SKM-1 (cell line): ENCODE data around the gene LLGL1.
A peak's percentile ranks its signal among the peaks of the same experiment; 100 is the strongest.

Experiments used
- DNase-seq: peaks from one replicate; lab custom pipeline; 2025; ENCODE audit not compliant: unreplicated experiment; lab: John Stamatoyannopoulos, UW

LLGL1 gene

DNA sequence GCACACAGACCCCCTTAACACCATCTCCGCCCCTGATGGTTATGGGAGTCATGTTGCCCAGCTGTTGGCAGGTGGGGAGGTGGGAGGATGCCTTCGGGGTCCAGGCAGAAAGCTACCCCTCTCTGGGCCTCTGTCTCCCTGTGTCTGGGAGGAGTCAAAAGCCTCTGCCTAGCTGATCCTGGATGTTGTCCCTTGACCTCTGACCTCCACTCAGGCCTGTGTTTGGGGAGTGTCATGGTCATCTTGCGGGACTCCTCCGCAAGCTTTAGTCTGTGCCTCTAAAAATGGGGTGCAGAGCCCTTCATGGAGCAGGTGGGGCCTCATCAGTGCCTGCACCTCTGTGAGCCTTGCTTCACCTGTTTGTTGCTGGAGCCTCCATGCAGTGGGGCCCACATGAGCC, 3.8 kb downstream of the LLGL1 start:
- no peak for DNase-seq

DNA sequence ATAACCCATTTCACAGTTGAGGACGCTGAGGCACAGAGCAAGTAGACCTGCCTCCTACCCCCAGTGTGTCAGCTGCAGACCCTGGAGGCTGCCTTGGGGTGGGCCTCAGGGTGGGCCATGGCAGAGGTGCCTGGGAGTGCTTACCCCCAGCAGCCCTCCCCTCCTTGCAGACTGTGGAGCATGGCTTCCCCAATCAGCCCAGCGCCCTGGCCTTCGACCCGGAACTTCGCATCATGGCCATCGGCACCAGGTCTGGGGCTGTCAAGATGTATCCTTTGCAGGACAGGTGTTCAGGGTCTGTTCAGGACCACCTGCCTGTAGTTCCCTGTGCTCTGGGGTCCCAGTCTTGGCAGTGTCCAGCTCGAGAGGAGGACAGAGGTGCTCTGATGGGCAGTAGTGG, 4.3 kb downstream of the LLGL1 start:
- no peak for DNase-seq

DNA sequence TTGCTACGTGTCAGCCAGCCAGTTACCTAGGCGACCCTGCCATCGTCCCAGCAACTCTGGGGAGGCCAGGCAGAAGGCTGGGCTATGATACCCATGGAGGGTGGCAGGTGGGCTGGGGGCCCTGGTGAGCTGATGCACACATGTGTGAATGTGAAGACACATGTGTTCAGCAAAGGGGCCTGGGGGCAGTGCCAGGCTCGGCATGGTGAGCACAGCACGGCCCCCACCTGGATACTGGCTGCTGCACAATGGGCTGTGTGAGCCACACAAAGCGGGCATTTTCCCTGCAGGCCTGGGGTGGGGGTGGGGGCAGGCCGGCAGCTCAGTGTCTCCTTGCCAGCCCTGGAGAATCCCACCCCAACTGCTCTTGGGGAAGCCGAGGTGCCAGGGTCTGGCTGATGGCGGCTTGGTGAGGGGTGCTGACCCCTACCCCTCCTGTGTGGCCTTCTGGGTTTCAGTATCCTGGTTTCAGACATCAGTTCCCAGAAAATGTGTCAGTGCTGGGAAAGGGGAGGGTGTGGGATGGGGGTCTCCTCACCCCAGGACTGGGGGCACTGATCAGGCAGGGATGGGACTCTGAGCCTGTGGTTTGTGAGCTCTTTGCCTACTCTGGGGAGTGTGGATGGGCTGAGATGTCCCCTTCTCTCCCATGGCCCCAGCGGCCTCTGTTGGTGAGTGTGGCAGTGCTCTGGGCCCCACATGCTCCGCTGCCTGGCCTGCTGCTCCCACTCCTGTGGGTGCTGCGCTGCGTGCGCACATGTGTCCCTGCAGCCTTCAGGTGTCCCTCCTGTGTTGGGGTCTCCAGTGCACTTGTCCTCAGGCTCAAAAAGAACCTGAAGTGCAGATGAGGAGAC, 5.1 kb downstream of the LLGL1 start:
- DNase-seq, result no peak

DNA sequence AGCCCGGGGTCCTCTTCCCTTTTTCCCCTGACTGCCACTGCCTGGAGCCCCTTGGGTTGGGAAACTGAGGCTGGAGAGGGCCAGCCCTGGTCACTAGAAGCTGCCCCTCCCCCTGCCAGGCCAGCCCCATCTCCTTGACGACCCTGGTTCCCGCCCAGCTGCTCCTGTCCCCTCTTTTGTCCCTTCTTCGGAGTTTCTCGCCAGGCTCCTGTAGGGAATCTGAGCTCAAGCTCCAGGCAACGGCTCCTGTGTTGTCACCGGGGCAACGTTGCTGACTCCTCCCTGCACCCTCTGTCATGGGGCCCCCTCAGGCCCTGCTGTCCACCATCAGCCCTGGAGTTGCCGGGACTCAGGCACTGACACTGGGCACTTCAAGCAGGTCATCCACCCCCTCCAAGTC, 5.7 kb downstream of the LLGL1 start:
- no peak for DNase-seq

DNA sequence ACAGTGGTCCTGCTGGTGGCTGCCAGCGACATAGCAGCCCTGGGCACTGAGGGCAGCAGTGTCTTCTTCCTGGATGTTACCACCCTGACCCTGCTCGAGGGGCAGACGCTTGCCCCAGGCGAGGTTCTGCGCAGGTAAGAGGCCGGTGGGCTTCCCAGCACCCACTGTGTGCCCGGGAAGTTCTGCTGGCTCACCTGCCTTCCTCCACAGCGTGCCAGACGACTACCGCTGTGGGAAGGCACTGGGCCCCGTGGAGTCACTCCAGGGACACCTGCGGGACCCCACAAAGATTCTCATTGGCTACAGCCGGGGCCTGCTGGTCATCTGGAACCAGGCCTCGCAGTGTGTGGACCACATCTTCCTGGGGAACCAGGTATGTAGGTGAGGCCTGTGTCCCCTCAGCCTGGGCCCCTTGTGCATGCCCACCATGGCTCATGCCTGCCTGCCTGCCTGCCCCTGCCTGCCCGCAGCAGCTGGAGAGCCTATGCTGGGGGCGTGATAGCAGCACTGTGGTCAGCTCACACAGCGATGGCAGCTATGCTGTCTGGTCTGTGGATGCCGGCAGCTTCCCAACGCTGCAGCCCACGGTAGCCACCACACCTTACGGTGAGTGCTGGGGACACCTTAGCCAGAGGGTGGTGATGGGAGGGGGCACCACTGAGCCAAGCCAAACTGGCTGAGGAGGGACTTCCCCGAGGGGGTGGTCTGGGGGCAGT, 8.5 kb downstream of the LLGL1 start:
- no peak for DNase-seq

DNA sequence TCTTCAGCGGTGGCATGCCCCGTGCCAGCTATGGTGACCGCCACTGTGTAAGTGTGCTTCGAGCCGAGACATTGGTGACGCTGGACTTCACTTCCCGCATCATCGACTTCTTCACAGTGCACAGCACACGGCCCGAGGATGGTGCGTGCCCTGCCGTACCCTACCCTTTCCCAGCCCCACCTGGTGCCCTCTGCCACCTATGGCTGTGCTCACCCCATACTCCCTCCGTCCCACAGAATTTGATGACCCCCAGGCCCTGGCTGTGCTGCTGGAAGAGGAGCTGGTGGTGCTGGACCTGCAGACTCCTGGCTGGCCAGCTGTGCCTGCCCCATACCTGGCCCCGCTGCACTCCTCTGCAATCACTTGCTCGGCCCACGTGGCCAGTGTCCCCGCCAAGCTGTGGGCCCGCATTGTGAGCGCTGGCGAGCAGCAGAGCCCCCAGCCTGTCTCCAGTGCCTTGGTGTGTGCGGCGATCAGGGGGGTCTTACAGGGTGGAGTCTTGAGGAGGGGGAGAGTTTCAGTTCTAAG, 9.5 kb downstream of the LLGL1 start:
- no peak for DNase-seq

DNA sequence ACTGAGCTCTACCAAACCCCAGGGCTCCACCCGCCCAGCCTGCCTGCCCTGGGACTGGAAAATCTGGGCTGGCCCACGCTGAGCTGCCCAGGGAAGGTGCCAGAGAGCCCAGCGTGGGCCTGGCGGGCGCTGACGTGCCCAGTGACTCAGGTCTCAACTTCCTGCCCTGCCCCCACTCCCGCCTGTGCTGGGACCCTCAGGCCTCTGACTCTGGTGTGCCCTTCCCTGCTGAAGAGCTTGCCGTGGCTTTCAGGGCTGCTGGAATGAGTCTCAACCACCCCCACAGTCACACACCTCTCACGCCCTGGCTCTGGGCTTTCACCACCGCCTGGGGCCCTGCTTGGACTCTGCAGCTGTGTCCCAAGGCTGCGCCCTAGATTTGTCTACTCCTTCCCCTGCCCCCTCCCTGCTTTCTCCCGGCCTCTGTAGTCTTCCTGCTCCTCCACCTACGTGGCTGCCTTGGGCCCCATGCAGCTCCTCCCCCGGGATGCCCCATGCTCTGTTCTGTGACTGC, 10.4 kb downstream of the LLGL1 start:
- DNase-seq, result no peak

DNA sequence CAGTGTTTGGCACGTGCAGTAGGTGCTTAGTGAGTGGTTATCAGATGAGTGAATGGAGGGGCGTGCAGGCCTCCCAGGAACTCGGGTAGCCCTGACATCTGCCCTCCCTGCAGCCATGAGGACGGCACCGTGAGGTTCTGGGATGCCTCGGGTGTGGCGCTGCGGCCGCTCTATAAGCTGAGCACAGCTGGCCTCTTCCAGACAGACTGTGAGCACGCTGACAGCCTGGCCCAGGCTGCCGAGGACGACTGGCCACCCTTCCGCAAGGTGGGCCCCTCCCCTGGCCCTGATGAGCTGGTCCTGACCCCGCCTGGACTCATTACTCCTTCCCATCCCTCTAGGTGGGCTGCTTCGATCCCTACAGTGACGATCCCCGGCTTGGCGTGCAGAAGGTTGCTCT, 11.1 kb downstream of the LLGL1 start:
- no peak for DNase-seq

DNA sequence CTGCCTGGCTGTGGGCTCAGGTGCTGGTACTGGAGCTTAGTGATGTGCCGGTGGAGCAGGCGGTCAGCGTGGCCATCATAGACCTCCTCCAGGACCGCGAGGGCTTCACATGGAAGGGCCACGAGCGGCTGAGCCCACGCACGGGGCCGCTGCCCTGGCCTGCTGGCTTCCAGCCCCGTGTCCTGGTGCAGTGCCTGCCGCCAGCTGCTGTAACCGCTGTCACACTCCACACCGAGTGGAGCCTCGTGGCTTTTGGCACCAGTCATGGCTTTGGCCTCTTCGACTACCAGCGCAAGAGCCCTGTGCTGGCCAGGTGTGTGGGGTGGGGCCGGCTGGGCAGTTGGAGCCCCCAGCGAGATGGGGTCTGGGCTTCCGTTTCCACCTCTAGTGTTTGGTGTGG, 12.0 kb downstream of the LLGL1 start:
- DNase-seq, result no peak

DNA sequence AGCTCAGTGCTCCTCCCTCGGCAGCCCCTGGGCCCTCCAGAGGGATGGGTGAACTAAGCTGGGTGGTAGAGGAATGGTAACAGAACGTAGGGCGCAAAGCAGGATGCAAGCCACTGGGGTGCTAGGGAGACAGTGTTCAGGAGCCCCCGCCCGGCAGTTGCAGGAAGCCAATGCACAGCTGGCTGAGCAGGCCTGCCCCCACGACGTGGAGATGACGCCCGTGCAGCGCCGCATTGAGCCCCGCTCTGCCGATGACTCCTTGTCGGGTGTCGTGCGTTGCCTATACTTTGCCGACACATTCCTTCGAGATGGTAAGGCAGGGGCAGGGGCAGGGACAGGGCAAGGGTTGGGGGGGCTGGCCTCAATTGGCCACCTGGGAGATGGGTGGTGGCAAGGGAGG, 12.9 kb downstream of the LLGL1 start:
- DNase-seq, result no peak

DNA sequence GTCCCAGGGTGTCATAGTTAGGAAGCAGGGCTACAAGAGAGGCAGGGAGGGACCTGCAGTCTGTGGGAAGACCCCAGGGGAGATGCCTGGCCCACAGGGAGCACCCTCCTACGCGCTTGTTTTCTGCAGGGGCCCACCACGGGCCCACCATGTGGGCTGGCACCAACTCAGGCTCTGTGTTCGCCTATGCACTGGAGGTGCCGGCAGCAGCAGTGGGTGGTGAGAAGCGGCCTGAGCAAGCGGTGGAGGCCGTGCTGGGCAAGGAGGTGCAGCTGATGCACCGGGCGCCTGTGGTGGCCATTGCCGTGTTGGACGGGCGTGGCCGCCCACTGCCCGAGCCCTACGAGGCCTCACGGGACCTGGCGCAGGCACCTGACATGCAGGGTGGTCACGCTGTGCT, 15.0 kb downstream of the LLGL1 start:
- DNase-seq, result no peak

DNA sequence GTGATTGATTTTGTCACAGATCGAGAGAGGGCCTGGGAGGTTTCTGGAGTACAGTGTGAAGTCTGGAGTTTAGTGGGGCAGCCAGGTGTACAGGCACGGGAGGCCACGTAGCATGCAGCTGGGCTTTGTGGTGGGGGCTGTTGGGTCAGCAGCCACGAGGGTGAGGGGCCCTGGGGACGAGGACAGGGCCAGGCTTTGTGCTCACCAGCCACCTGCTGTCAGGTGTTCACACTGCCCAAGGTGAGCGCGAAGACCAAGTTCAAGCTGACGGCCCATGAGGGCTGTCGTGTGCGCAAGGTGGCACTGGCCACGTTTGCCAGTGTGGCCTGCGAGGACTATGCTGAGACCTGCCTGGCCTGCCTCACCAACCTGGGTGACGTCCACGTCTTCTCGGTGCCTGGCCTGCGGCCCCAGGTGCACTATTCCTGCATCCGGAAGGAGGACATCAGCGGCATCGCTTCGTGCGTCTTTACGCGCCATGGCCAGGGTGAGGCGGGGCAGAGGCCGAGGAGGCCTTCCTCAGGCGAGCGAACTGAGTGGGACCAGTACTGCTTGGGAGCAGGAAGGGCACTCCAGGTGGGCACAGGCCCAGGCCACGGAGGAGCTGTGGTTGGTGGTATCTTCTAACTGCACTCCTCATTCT, 15.9 kb downstream of the LLGL1 start:
- no peak for DNase-seq

DNA sequence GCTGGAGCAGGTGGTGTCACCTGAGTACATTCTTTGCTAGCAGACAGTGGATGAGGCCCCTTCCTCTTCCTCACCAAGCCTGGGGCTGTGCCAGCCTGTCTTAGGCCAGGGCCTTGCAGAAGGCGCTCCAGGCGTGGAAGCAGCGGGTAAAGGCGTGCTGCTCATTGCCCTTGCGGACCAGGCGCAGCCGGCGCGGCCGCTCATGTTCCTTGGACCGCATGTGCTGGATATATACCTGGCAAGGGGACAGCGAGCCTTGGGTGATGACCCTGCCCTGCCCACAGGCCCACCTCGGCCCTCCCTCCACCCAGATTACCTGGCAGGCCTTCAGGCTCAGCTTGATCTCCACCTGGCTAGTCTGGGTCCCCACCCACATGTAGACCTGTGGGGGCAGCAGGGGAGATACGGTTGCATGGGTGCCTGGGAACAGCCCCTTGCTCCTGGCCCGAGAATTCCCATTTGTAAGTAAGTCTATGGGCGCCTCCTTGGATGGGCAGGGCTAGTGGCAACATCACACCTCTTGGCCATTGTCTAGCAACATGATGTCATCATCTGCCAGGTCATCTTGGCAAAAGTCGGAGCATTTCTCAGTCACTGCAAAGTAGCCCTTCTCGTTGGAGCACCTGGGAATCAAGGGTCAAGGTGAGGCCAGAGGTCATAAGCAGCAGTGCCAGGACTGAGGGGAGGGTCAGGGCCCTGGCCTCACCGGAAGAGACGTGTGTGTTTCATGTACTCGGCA, 19.8 kb downstream of the LLGL1 start:
- no peak for DNase-seq

DNA sequence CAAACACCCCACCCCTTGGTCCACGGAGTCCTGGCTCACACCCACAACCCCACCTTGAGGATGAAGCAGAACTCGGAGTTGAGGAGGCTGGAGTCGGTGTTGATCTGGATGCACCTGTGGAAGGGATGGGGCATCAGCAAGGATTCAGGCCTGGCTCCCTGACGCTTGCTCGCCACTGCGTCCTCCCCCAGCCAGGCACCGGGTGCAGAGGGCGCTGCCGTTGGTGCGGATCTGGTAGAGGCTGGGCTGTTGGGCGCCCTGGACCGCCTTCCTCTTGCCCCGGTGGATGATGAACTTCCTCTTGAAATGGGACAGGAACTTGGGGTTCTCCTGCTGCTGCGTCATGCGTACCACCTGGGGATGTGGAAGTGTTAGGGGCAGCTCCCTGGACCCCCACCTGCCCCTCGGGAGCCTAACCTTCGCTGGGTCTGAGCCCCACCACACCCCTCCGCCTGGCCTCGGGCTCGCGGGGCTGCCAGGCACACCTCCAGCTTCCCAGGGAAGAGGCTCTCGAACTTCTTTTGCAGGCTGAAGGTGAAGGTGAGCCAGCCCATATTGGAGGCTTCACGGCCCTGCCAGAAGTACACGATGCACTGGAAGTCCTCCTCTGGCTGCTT, 20.8 kb downstream of the LLGL1 start:
- no peak for DNase-seq

DNA sequence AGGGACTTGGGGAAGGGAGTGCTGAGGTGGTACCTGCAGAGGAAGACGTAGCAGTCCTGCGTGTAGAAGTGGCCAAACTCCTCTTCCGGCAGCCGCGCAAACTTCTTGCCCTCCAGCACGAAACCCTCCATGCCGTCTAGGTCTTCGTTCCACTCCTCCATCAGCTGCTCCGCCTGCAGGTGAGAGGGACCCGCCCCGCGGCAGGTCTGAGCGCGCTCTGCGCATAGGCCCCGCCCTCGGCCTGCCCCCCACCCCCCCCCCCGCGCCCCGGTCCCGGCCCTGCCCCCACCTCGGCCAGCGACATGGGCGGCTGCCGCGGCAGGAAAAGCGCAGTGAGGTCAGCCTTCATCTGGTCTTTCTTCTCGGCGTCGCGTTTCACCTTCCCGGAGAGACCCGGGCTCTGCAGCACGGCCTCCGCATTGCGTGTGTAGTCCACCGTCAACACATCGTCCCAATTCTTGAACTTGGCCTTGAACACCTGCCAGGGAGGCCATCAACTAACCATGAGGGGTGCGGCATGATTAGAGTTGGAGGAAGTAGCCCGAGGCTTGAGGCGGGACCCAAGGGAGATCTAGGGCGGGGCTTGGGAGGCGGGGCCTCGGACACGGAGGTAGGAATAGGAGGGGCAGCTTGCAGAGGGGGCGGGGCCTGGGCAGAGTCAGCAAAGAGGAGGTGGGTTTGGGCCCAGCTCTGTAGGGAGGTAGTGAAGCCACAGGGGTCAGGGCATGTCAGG, 21.6 kb downstream of the LLGL1 start:
- DNase-seq, result no peak

DNA sequence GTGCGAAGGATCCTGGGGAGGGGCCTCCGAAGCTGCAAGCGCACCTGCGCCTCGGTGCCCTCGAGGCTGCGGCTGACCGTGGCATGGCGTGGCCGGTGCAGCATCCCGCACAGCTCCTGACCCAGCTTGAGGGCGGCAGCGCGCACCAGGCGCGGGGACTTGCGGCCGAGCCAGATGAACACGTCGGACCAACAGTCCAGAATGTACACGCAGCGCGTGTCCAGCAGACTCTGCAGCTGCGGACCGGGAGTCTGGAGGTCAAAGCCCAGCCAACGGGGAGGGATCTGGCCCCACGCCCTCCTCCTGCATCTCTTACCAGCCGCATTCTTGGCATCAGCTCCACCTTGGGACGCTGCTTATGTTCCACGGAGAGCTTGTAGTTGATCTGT, 22.2 kb downstream of the LLGL1 start:
- no peak for DNase-seq

DNA sequence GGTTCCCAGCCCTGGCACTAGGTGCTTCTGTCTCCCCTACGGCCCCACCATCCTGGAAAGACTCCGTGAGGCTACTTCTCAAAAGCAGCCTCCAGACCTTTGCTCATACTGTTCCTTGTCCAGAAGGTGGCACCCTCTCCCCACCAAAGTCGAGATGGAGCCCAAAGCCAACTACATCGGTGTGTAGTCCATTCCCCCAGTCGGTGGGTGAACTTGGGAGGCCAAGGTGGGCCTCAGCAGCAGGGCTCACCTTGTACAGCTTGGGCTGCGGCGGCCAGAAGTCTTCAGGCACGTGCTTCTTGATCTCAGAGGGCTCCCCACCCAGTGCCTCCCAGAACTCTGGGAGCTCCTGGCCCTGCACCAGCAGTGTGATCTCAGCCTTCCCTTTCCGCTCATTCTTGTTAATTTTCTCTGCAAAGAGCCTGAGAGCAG, 22.9 kb downstream of the LLGL1 start:
- DNase-seq, result peak; percentile 18

DNA sequence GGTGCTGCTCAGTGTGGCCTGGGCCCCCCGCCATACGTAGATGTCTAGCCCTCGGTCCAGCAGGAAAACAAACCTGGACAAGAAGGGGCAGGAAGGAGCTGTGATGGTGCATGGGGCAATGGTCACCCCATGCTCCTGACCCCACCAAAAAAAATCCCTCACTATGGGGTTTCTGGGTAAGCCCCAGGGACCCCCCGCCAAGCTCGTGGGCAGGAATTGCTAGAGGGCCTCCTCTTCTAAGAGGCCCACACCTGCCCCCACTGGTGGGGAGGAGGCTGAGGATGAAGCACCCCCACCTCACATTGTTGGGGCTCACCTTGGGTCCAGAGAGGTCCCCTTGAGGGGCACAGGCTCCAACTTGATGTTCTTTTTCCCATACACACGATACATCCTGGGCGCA, 23.4 kb downstream of the LLGL1 start:
- DNase-seq, result no peak

DNA sequence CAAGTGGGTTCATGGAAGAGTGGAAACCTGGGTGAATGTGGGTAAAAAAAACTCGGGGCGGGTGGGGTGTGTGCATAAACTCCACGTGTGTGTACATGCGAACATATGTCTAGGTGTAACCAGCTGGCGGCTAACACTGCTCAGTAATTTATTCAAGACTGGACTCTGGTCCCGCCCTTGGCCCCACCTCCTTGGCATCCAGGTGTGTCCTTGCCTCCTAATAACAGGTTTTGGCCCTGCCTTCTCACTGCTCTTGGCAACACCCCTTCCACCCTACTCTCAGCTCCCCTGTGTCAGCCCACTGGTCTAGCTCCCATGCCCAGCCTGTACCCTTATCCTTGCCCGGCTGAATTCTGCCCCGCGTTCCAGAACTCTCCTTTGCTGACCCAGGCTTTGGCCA, 24.8 kb downstream of the LLGL1 start:
- no peak for DNase-seq

DNA sequence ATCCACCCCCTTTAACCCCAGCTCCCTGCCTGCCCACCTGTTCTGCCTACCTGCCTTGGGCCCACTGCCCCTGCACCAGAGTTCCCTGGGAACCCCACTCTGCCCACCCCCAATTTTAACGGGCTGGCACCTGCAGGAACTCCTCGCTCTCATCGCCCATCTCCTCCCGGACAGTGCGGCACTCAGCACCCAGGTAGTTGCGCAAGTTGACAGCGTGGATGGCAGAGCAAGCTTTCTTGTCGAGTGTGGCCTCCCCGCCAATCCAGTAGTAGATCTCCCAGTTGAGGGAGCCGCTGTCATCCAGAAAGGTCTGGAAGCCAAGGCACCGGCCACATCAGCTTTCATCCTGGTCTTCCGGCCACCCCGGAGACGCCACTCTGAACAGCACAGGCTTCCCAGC, 25.3 kb downstream of the LLGL1 start:
- DNase-seq, result no peak
